Stimulated activated CD8-positive, alpha-beta memory T cell treated with anti-CD3 and anti-CD28 coated beads, Interleukin-15, amount 100 ng/mL, for 48 hours (primary cell): Measurements from ENCODE around the gene CDC25B.
A peak's percentile ranks its signal among the peaks of the same experiment; 100 is the strongest.

Source experiments
- DNase-seq, 2 donors: peaks; one replicate each; pipeline ENCODE4 v3.0.0-alpha.2; 2020; ENCODE audit warnings: low read depth in 2 of 2

CDC25B gene

GRCh38 chr20:3763671-3764601 lies 32.2 kb upstream of the CDC25B start:
- DNase-seq = no peak

GRCh38 chr20:3764659-3765058 lies 31.5 kb upstream of the CDC25B start:
- no peak for DNase-seq

GRCh38 chr20:3765171-3765882 lies 30.8 kb upstream of the CDC25B start:
- no peak for DNase-seq

- DNase-seq = no peak
These were observed 29.5 kb upstream of the CDC25B start for GRCh38 chr20:3766422-3767109.

GRCh38 chr20:3767110-3767426 lies 29.0 kb upstream of the CDC25B start:
- DNase-seq = no peak

- DNase-seq = peak; percentile 97 to 99
These were observed 28.4 kb upstream of the CDC25B start, which contains the start of gene ADISSP for GRCh38 chr20:3767427-3768341. Gene ADISSP (minus strand): TSS chr20:3767753. CDS start chr20:3760100, 7,653 bp downstream.

GRCh38 chr20:3768342-3769130 lies 27.6 kb upstream of the CDC25B start:
- peak; percentile 63 to 78 for DNase-seq

- DNase-seq = no peak
These were observed 24.5 kb upstream of the CDC25B start for GRCh38 chr20:3771552-3772058.

- DNase-seq = no peak
These were observed 20.5 kb upstream of the CDC25B start for GRCh38 chr20:3775457-3776108.

GRCh38 chr20:3777381-3777715 lies 18.8 kb upstream of the CDC25B start:
- DNase-seq = no peak

GRCh38 chr20:3777716-3778629 lies 18.1 kb upstream of the CDC25B start:
- peak in 1 of 2 donors; percentile 35 for DNase-seq

- no peak for DNase-seq
These were observed 17.1 kb upstream of the CDC25B start for GRCh38 chr20:3778976-3779375.

GRCh38 chr20:3781153-3781910 lies 14.8 kb upstream of the CDC25B start, which contains the start of gene SPEF1:
Gene SPEF1 (minus strand): TSS chr20:3781448. CDS start chr20:3781287, 161 bp downstream.
- DNase-seq = no peak

- no peak for DNase-seq
These were observed 13.5 kb upstream of the CDC25B start for GRCh38 chr20:3782597-3782996.

- no peak for DNase-seq
These were observed 13.0 kb upstream of the CDC25B start for GRCh38 chr20:3783068-3783489.

GRCh38 chr20:3783511-3784195 lies 12.5 kb upstream of the CDC25B start:
- no peak for DNase-seq

- DNase-seq = no peak
These were observed 11.8 kb upstream of the CDC25B start for GRCh38 chr20:3784216-3784853.
